GM04503 (cell line): ENCODE results near the gene DDX54.
"Not testable (repeated sequence)": the region's sequence is repeated elsewhere in the genome, so short reads cannot be mapped to it uniquely, and the experiment has no call there.

Source experiments
- DNase-seq: peaks from one replicate; pipeline ENCODE4 v3.0.0-alpha.2; 2012; ENCODE audit warnings: low read depth

DDX54 gene

DNA sequence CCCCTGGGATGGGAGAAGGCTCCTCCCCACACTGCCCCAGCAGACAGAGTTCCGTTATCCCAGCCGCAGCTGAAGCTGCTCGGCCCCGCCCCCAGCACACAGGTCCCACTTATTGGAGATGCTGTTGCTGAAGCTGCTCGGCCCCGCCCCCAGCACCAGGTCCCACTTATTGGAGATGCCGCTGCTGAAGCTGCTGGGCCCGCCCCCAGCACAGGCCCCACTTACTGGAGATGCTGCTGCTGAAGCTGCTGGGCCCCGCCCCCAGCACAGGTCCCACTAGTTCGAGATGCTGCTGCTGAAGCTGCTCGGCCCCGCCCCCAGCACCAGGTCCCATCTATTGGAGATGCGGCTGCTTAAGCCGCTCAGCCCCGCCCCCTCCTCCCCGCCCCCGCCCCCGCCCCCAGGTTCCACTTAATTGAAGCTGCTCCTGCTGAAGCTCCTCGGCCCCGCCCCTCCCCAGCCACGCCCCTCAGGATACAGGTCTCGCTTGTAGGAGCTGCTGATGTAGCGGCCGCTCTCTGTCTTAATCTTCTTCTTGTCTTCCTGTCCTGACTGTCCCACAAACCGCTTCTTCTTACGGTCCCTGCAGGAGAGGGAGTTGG lies 23.8 kb downstream of the DDX54 start:
- no peak for DNase-seq

DNA sequence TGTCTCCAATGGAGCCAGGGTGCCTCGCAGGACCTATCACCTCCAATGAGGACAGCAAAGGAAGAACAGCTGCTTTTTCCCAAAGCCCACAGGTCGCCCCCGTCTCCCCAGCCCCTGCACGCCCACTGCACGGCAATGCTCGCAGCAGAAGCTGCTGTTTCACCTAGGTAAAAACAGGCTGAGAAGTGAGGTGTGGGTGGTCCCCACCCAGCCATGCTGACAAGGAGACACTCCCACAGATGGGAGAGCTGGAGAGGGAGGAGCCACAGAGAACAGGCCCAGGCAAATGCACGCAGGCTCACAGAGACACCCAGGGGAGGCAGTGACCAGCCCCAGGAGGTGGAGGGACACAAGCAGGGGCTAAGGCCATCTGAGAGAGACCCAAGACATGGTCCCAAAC lies 25.3 kb downstream of the DDX54 start:
- no peak for DNase-seq

GRCh38 chr12:113158439-113159203 lies 26.7 kb downstream of the DDX54 start:
- DNase-seq = no peak

DNA sequence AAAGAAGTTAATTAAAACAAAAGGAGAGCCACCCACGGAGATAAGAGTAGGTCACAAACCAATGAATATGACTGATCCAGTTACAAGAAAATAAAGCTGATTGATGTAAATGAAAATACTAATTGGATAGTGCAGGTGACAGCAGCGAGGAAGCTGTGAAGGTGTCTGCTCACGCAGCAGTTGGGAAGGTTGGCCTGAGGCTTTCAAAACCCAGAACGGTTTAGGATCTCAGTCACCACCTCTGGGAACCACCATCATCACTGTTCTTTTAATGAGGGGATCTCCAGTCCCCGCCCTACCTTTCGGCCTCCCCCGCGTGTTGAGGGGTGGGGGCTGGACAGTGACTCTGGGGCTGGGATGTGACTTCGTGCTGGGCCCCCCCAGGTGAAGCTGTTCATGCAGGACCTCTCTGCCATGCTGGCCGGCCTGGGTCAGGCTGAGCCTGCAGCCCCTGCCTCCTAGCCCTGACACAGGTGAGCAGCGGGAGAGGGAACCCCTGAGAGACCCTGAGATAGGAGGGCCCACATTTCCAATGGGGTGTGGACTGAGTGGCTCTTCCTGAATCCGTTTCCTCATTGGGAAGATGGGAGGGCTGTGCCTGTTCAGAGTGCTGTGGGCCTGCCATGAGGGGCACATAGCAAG lies 27.9 kb downstream of the DDX54 start:
- no peak for DNase-seq

DNA sequence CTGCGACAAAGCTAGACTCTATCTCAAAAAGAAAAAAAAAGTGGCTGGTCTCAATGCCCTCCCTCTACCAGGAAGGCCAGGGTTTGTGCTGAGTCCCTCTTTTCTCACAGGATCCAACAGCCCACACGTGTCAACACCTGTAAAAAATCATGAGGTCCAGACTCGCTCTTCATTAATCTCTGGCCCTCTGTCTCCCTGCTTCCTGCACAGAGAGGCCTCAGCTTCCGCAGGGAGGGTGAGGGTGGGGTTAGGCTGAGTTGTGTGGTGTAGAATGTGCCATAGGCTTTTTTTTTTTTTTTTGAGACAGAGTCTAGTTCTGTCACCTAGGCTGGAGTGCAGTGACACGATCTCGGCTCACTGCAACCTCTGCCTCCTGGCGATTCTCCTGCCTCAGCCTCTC lies 29.6 kb downstream of the DDX54 start:
- DNase-seq = no peak

- DNase-seq = no peak
Observed at GRCh38 chr12:113155060-113155459, 30.2 kb downstream of the DDX54 start.

GRCh38 chr12:113154351-113154973 lies 30.8 kb downstream of the DDX54 start:
- DNase-seq = no peak

- peak; percentile 13 for DNase-seq
Observed at GRCh38 chr12:113152835-113153814, 32.2 kb downstream of the DDX54 start.

DNA sequence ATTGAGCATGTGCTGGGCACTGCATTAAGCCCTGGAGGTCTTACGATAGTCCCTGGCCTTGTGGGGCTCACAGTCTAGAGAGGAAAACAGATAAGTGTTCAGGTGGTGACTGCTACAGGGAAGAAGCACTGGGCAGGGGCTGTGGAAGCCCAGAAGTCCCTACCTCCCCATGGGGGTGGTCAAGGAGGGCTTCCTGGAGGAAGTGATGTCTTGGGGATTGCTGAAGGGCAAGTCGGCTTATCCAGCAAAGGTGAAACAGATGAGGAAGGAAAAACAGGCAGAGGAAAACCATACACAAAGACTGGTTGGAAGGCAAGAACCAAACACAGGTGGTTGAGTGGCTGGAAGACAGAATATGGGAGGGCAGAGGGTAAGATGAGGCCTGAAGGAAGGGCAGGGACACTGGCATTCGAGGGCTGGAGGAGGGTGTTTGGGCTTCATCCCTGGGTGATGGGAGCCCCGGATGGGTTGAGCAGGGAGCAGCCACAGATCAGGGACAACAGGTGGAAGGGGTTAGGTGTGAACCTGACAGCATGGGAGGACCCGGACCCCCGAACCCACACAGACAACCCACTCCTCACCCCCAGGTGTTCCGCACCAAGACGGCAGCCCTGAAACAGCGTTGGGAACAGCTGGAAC lies 33.0 kb downstream of the DDX54 start:
- DNase-seq = no peak

DNA sequence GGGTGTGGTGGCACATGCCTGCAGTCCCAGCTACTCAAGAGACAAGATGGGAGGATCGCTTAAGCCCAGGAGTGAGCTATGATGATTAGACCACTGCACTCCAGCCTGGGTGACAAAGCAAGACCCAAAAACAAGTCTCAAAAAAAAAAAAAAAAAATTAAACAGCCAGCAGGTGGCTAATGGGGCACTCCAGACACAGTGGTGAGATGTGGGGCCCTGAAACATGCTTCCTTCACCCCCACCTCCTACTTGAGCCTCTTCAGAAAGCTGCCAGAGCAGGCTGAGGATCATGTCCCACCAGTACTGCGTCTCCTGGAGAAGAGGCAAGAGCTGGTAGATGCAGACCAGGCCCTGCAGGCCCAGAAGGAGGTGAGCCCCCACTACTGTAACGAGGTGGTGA lies 33.6 kb downstream of the DDX54 start:
- no peak for DNase-seq

GRCh38 chr12:113149361-113150150 lies 35.7 kb downstream of the DDX54 start, which contains the start of gene CFAP73:
Gene CFAP73, plus strand, starts transcription at chr12:113149724. Its CDS starts 134 bp downstream, at chr12:113149858.
- DNase-seq = peak; percentile 52

GRCh38 chr12:113146999-113147398 lies 38.3 kb downstream of the DDX54 start:
- no peak for DNase-seq

- DNase-seq = no peak
Observed at GRCh38 chr12:113145720-113146551, 39.3 kb downstream of the DDX54 start.

DNA sequence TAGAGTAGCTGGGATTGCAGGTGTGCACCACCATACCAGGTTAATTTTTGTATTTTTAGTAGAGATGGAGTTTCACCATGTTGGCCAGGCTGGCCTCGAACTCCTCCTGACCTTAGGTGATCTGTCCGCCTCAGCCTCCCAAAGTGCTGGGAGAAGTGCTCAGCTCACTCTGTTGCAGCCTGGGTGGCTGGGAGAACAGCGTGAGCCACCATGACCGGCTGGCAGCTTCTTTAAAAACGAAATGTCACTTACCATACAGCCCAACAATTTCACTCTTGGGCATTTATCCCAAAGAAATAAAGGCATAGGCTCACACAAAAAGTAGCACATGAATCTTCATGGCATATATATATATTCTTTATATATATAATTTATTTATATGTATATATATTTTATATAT lies 40.5 kb downstream of the DDX54 start:
- DNase-seq = no peak

DNA sequence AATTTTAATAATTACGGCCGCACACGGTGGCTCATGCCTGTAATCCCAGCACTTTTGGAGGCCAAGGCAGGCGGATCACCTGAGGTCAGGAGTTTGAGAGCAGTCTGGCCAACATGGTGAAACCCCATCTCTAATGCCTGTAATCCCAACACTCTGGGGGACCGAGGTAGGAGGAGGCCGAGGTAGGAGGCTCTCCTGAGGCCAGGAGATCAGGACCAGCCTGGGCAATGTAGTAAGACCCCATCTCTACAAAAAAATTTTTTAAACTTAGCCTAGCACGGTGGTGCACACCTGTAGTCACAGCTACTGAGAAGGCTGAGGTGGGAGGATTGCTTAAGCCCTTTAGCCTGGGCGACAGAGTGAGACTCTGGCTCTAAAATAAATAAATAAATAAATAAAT lies 41.3 kb downstream of the DDX54 start:
- DNase-seq = no peak

- DNase-seq = no peak
Observed at GRCh38 chr12:113142886-113143332, 42.4 kb downstream of the DDX54 start.

- DNase-seq = no peak
Observed at GRCh38 chr12:113142173-113142885, 42.9 kb downstream of the DDX54 start.

- DNase-seq = not testable (repeated sequence)
Observed at GRCh38 chr12:113141716-113142115, 43.6 kb downstream of the DDX54 start.

- no peak for DNase-seq
Observed at GRCh38 chr12:113140706-113141105, 44.6 kb downstream of the DDX54 start.
